Mucosa of descending colon (tissue), 3 donors: ENCODE results near the gene TOM1L1. TPM values are rescaled to one million over a fixed set of nuclear protein-coding genes. Genes with fewer than 3 reads are reported as not detected.

ENCODE experiments used
- ATAC-seq: fragments of 200-7000 bp; cut with Tn5 transposase; one replicate; pipeline ENCODE4 v1.9.1; 2020; ENCODE audit warnings: mild to moderate bottlenecking, moderate library complexity
- DNase-seq, 3 donors: peaks; one replicate each; pipeline ENCODE4 v3.0.0-alpha.2; 2020
- H3K36me3 ChIP-seq: fragments of 200-600 bp; one replicate; pipeline ENCODE4 v1.8.0; 2021; ENCODE audit warnings: low read depth, mild to moderate bottlenecking
- H3K4me1 ChIP-seq: fragments of 200-600 bp; one replicate; pipeline ENCODE4 v1.8.0; 2021; ENCODE audit warnings: low read depth, mild to moderate bottlenecking
- H3K4me3 ChIP-seq: fragments of 200-600 bp; one replicate; pipeline ENCODE4 v1.8.0; 2021; ENCODE audit warnings: mild to moderate bottlenecking
- H3K9me3 ChIP-seq: fragments of 200-600 bp; one replicate; pipeline ENCODE4 v1.8.0; 2021; ENCODE audit warnings: mild to moderate bottlenecking
- intact Hi-C, 2 donors: fragments of 100-400 bp; cut with DNase I in 1 of 2; cut with micrococcal nuclease in 1 of 2; formaldehyde crosslinking; loops; one replicate each; pipeline versions ENCODE4 v1.11.0 to v1.11.1; 2022; cut with DNase I, micrococcal nuclease
- total RNA-seq, 3 donors: library from RNA; stranded (reverse); fragmentation: NEBNext Ultra II Directional in 2 of 3; extraction: Animal tissue kit (Norgen Biotek cat#: 25700) in 2 of 3; gene quantifications; one replicate each; pipeline versions ENCODE4 v1.2.1 to v1.2.4, GENCODE V29; 2021 to 2023
- TF ChIP-seq, protein P1 (sequence below): fragments of 200-600 bp; IDR thresholded peaks from one replicate; pipeline ENCODE4 v1.8.0; 2022; ENCODE audit warnings: antibody characterized with exemption, mild to moderate bottlenecking
- donor health status: DM: no; HTN: no; CAD: no; lungs with moderate emphysema.
- donor health status: DM: no; HTN: no; CAD: no.
- donor health status: DM: no; HTN: yes; CAD: no.

The TOM1L1 gene
- total RNA-seq, 3 donors from 2014 or later = 37.3 to 68.7 (median 49.8) TPM

DNA sequence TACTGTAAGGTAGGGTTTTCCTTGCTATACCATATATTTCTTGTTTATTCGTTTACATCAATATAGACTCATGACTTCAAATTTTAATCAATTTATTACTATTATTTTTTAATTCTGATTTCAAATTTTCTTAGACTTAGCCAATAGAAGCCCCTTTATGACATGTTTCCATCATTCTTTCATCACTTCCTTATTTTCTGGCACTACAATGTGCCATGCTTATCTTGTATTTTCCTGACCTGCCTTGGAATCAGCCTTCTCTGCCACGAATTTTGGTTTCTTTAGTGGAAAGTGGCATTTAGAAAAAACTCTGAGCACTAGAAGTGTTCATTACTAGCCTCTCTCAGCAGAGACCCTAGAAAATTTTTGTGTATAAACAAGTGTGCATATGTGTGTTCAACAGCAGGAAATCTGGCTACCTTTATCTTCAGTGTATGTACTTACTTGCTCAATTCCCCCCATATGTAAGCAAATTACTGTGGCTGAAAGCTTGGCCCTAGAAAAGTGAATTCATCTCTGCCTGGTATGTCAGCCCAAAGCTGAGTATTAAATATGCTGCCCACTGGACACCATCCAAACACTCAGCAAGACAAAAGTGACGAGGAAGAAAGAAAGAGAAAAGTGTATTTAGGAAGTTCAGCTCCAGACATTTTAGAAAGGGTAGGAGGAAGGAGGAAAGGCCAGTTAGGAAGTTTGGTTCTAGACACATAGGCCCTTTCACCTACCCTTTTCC, 71.9 kb downstream of the TOM1L1 start:
- Histone ChIP-seq H3K4me3 (no peak overlapping the region), H3K4me1 (peaks cover 9% of the 10 kb centered on the region), H3K36me3 (no peaks in the 10 kb centered on the region), H3K9me3 (no peaks in the 10 kb centered on the region)
- ATAC-seq (no peak), DNase-seq (no peak)
- intact Hi-C loops = no loop called here
- TF ChIP-seq, protein P1, sequence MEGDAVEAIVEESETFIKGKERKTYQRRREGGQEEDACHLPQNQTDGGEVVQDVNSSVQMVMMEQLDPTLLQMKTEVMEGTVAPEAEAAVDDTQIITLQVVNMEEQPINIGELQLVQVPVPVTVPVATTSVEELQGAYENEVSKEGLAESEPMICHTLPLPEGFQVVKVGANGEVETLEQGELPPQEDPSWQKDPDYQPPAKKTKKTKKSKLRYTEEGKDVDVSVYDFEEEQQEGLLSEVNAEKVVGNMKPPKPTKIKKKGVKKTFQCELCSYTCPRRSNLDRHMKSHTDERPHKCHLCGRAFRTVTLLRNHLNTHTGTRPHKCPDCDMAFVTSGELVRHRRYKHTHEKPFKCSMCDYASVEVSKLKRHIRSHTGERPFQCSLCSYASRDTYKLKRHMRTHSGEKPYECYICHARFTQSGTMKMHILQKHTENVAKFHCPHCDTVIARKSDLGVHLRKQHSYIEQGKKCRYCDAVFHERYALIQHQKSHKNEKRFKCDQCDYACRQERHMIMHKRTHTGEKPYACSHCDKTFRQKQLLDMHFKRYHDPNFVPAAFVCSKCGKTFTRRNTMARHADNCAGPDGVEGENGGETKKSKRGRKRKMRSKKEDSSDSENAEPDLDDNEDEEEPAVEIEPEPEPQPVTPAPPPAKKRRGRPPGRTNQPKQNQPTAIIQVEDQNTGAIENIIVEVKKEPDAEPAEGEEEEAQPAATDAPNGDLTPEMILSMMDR = no peak

DNA sequence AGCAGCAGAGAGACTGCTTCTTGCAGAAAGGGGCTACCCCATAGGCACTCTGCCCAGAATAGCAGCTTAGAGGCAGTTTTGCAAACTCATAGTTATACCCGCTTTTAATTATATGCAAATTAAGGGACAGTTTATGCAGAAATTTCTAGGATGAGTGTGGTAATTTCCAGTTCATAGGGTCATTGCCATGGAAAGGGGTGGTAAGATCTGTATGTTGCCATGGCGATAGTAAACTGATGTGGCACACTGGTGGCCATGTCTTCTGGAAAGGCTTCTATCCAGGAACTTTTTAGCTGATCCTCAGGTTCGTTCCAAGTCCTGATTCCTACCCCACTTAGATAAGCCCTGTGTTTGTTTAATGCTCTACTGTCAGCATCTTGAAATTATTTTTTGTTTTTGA, 74.1 kb downstream of the TOM1L1 start:
- TF ChIP-seq, protein P1 = no peak
- Histone ChIP-seq H3K4me3 (no peak overlapping the region), H3K9me3 (no peaks in the 10 kb centered on the region), H3K36me3 (no peaks in the 10 kb centered on the region), H3K4me1 (peaks cover 8% of the 10 kb centered on the region)
- no peak for ATAC-seq
- intact Hi-C loops = no loop called here
- DNase-seq = no peak

DNA sequence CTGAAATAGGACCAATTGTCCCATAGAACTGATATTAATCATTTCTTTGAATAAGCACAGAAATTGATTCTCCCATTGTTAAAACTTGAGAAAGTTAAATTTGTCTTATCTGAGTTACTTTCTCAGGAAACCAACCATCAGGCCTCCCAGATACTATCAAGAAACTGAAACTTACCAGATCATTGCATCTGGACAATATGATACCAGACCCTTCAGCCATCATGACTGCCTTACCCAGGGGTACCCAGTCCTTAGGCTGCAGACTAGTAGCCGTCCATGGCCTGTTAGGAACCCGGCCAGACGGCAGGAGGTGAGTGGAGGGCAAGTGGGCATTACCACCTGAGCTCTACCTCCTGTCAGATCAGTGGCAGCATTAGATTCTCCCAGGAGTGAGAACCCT, 75.7 kb downstream of the TOM1L1 start:
- no peaks in the 10 kb centered on the region for H3K4me1 ChIP-seq
- DNase-seq (no peak), ATAC-seq (no peak)
- TF ChIP-seq, protein P1 = no peak
- no peak overlapping the region for H3K4me3 ChIP-seq
- intact Hi-C loops = no loop called here
- H3K9me3 ChIP-seq = peaks cover 9% of the 10 kb centered on the region
- no peaks in the 10 kb centered on the region for H3K36me3 ChIP-seq

DNA sequence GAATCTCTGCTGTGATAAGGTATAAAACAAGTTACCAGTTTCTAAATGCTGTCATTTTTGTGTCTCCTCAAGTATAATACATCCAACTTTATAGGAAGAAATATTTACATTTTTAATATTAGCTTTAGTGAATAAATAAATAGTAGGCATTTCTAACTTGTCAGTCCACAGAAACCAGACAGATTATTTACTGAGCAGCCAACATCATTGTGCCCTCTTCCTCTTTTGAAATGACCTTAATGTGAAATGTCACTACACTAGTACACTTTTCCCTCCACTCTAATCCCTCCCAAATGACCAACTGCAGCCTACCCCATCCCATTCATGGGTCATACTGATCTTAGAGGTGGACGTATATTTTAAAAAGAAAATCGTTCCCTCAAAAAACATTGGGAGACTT, 77.1 kb downstream of the TOM1L1 start:
- ATAC-seq (no peak), DNase-seq (no peak)
- Histone ChIP-seq H3K36me3 (no peaks in the 10 kb centered on the region), H3K9me3 (peaks cover 9% of the 10 kb centered on the region), H3K4me1 (no peaks in the 10 kb centered on the region), H3K4me3 (no peak overlapping the region)
- intact Hi-C loops = no loop called here
- TF ChIP-seq, protein P1 = no peak

DNA sequence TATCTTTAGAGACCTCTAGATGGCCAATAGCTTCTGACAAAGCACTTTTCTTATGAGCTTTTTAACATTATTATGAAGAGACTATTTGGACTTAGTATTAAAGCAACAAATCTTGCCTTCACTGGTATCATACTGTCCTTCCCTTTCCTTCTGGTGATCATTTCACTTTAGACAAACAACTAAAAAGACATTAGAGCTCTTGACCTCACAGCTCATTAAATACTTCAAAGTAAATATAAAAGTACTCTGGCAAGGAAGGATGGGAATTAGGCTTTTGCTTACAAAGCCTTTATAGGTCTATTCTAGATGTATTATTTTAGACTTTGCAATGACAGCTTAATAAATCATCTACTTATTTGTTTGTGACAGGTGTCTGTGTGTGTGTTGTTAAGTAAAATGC, 79.0 kb downstream of the TOM1L1 start:
- ATAC-seq (no peak), DNase-seq (no peak)
- Histone ChIP-seq H3K4me1 (no peaks in the 10 kb centered on the region), H3K36me3 (no peaks in the 10 kb centered on the region), H3K4me3 (no peak overlapping the region), H3K9me3 (peaks cover 9% of the 10 kb centered on the region)
- intact Hi-C loops = no loop called here
- TF ChIP-seq, protein P1 = no peak
